Muscle layer of duodenum (tissue), 2 donors: ENCODE results near the gene HS3ST3A1.

Experiments used
- H3K27ac ChIP-seq: one replicate; pipeline ENCODE4 v1.7.0; 2013; ENCODE audit warnings: mild to moderate bottlenecking, low read length
- H3K27me3 ChIP-seq: one replicate; pipeline ENCODE4 v1.7.0; 2013; ENCODE audit warnings: low read depth, mild to moderate bottlenecking, control low read depth, low read length
- H3K36me3 ChIP-seq, 2 donors: one replicate each; pipeline ENCODE4 v1.7.0; 2013; ENCODE audit warnings: low read length in 2 of 2, control low read depth in 1 of 2, mild to moderate bottlenecking in 1 of 2; ENCODE audit not compliant: insufficient read depth in 2 of 2, control insufficient read depth in 1 of 2
- H3K4me1 ChIP-seq, 2 donors: one replicate each; pipeline ENCODE4 v1.7.0; 2013; ENCODE audit warnings: low read length in 2 of 2, mild to moderate bottlenecking in 2 of 2, control low read depth in 1 of 2, moderate library complexity in 1 of 2; ENCODE audit not compliant: insufficient read depth in 2 of 2, control insufficient read depth in 1 of 2
- H3K4me3 ChIP-seq, 2 donors: one replicate each; pipeline ENCODE4 v1.7.0; 2013; ENCODE audit warnings: low read length in 2 of 2, low read depth in 1 of 2, mild to moderate bottlenecking in 1 of 2
- H3K9me3 ChIP-seq, 2 donors: one replicate each; pipeline ENCODE4 v1.7.0; 2013; ENCODE audit warnings: low read length in 2 of 2, control low read depth in 1 of 2, mild to moderate bottlenecking in 1 of 2; ENCODE audit not compliant: control insufficient read depth in 1 of 2
- donor health status: healthy.

Gene HS3ST3A1

GRCh38 chr17:13490427-13490826 lies 111.3 kb downstream of the HS3ST3A1 start:
- no peaks in the 10 kb centered on the region for H3K9me3 ChIP-seq
- no peaks in the 10 kb centered on the region for H3K4me1 ChIP-seq
- H3K27ac ChIP-seq: no peak overlapping the region
- H3K4me3 ChIP-seq: no peak overlapping the region
- no peaks in the 10 kb centered on the region for H3K36me3 ChIP-seq
- no peaks in the 10 kb centered on the region for H3K27me3 ChIP-seq

- no peak overlapping the region for H3K4me3 ChIP-seq
- no peaks in the 10 kb centered on the region for H3K36me3 ChIP-seq
- no peaks in the 10 kb centered on the region for H3K27me3 ChIP-seq
- H3K27ac ChIP-seq: no peak overlapping the region
- H3K9me3 ChIP-seq: peaks cover 0 to 8% of the 10 kb centered on the region in 2 donors
- H3K4me1 ChIP-seq: no peaks in the 10 kb centered on the region
These were observed 116.4 kb downstream of the HS3ST3A1 start for GRCh38 chr17:13485327-13485726.

DNA sequence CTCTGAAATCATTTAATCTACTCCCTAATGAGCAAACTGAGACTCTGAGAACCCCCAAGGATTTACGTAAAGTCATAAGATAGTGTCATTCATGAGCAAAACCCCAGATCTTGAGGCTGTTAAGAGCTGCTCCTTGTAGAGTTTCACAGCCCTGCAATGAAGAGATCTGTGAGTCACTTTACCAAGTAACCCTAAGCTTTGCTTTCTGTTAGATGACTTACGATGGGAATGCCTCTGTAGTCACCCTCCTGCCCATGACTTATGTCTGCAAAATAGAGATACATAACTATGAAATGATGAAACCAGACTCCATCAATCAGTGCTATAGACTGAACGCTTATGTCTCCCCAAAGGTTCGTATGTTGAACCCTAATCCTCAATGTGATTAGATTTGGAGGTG lies 117.7 kb downstream of the HS3ST3A1 start:
- Histone ChIP-seq H3K27me3 (no peaks in the 10 kb centered on the region), H3K4me1 (no peaks in the 10 kb centered on the region), H3K36me3 (no peaks in the 10 kb centered on the region), H3K27ac (no peak overlapping the region), H3K9me3 (peaks cover 0 to 8% of the 10 kb centered on the region in 2 donors), H3K4me3 (no peak overlapping the region)

GRCh38 chr17:13480877-13481276 lies 120.9 kb downstream of the HS3ST3A1 start:
- Histone ChIP-seq H3K4me3 (no peak overlapping the region), H3K4me1 (no peaks in the 10 kb centered on the region), H3K9me3 (peaks cover 0 to 8% of the 10 kb centered on the region in 2 donors), H3K27me3 (no peaks in the 10 kb centered on the region), H3K36me3 (no peaks in the 10 kb centered on the region), H3K27ac (no peak overlapping the region)

GRCh38 chr17:13478326-13478830 lies 123.4 kb downstream of the HS3ST3A1 start:
- no peaks in the 10 kb centered on the region for H3K36me3 ChIP-seq
- peaks cover 0 to 8% of the 10 kb centered on the region in 2 donors for H3K9me3 ChIP-seq
- no peak overlapping the region for H3K27ac ChIP-seq
- no peak overlapping the region for H3K4me3 ChIP-seq
- H3K27me3 ChIP-seq: no peaks in the 10 kb centered on the region
- H3K4me1 ChIP-seq: no peaks in the 10 kb centered on the region

DNA sequence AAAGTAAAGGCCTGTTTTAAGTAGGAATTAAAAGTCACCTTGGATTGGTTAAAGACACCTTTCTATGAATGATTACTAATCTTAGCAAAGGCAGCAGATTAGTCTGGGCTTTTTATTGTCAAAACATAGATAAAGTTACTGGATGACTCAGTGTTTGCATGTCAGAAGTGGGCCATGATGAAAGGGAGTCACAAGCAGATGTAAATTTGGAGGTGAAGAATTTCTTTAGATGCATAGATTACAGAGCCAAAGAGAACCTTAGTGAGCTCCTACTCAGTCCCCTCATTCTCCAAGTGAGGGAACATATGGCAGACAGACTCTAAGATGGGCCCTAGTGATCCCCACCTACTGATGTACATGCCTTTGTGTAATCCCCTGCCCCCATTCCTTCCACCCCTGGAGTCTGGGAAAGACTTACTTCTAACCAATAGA lies 124.5 kb downstream of the HS3ST3A1 start:
- no peak overlapping the region for H3K27ac ChIP-seq
- H3K36me3 ChIP-seq: no peaks in the 10 kb centered on the region
- no peaks in the 10 kb centered on the region for H3K27me3 ChIP-seq
- no peak overlapping the region for H3K4me3 ChIP-seq
- H3K9me3 ChIP-seq: peaks cover 0 to 8% of the 10 kb centered on the region in 2 donors
- no peaks in the 10 kb centered on the region for H3K4me1 ChIP-seq

GRCh38 chr17:13476720-13477119 lies 125.0 kb downstream of the HS3ST3A1 start:
- Histone ChIP-seq H3K9me3 (peaks cover 0 to 8% of the 10 kb centered on the region in 2 donors), H3K27me3 (no peaks in the 10 kb centered on the region), H3K4me1 (no peaks in the 10 kb centered on the region), H3K36me3 (no peaks in the 10 kb centered on the region), H3K4me3 (no peak overlapping the region), H3K27ac (no peak overlapping the region)

- Histone ChIP-seq H3K27ac (no peak overlapping the region), H3K27me3 (no peaks in the 10 kb centered on the region), H3K9me3 (peaks cover 0 to 2% of the 10 kb centered on the region in 2 donors), H3K4me1 (no peaks in the 10 kb centered on the region), H3K4me3 (no peak overlapping the region), H3K36me3 (no peaks in the 10 kb centered on the region)
These were observed 126.0 kb downstream of the HS3ST3A1 start for GRCh38 chr17:13475574-13476223.

DNA sequence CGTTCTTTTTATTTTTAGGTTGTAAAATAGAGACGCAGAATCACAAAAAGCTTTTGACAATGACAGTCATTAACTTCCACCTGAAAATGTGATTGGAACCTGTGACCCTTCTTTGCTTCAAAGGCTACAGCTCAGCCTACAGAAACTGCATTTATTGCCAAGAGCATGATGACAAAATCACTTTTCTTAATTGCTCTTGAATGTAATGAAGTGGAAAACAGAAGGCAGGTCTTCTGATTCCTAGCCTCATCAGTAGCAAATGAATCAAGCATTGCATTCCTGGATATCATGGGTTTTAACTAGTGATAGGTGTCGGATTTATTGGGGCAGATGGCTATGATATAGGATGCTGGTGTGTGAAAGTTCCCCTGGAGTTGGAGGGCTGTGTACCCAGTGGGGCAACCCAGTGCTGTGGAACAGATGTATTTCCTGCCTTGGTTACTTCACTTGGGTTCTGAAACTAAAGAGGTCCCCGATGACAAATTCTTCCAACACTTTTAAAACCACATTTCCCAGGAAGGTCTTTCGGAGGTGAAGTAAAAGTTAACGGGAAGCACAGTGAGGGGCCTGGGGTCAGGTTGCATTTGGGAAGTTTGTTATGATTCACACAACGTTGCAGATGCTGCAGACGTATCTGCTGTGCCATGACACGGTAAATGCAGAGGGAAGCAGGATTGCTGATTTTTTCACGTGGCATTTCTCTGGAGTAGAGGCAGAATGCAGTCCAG lies 127.5 kb downstream of the HS3ST3A1 start:
- Histone ChIP-seq H3K27ac (no peak overlapping the region), H3K36me3 (no peaks in the 10 kb centered on the region), H3K4me3 (no peak overlapping the region), H3K4me1 (no peaks in the 10 kb centered on the region), H3K27me3 (no peaks in the 10 kb centered on the region), H3K9me3 (no peaks in the 10 kb centered on the region)

DNA sequence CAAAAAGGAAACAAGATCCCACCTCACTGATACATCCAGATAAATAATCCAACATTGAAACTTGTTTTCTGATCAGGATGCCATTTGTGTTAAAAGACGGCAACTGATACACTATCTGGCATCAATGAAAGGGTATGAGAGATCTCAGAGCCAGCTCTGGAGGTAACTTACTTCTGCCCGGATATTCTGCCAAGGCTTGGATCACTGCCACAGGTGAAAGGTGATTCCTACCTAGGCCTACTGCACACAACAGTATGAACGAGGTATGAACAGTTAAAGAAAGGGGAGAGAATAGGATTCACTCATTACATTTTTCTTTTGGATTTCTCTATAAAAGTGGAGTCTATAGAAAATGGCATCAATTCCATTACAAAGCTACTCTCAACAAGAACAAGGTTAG lies 136.1 kb downstream of the HS3ST3A1 start:
- H3K27ac ChIP-seq: no peak overlapping the region
- no peak overlapping the region for H3K4me3 ChIP-seq
- H3K36me3 ChIP-seq: no peaks in the 10 kb centered on the region
- H3K27me3 ChIP-seq: no peaks in the 10 kb centered on the region
- no peaks in the 10 kb centered on the region for H3K4me1 ChIP-seq
- H3K9me3 ChIP-seq: no peaks in the 10 kb centered on the region

DNA sequence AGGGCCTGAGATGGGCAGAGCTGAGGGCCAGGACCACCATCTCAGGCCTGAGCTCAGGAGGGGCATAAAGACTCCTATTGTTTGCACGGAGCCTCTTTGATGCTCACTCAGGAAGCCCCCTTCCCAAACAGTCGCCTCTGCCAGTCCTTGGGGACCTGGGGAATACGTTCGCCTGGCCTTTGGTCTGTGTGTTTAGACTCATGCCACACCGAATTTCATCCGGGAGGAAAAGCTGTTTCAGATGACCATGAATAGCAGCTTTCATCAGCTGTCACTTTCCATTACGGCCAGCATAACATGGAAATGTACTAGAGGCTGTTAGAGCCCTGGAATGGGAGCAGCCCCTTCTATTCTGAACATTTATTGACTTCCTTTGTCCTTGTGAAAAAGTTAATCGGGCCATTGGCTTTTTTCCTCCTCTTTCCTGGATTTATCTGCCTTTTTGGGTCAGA lies 139.0 kb downstream of the HS3ST3A1 start:
- no peaks in the 10 kb centered on the region for H3K36me3 ChIP-seq
- no peaks in the 10 kb centered on the region for H3K27me3 ChIP-seq
- no peaks in the 10 kb centered on the region for H3K4me1 ChIP-seq
- H3K9me3 ChIP-seq: no peaks in the 10 kb centered on the region
- no peak overlapping the region for H3K27ac ChIP-seq
- no peak overlapping the region for H3K4me3 ChIP-seq
